OCI-LY7 (cell line): ENCODE results near the gene COL9A3. TPM values are rescaled to one million over a fixed set of nuclear protein-coding genes. Genes with fewer than 3 reads are reported as not detected.

ENCODE experiments used
- BruUV-seq: library from RNA; stranded (reverse); fragments of 400-500 nt; replicated peaks from 2 replicates; lab custom pipeline; 2021; lab: Mats Ljungman, UMichigan
- CTCF ChIA-PET: fragments of 300-600 bp; sonication (Branson Sonifier 250); formaldehyde crosslinking; loops from one replicate; lab custom pipeline; 2022; ENCODE audit warnings: antibody characterized with exemption; ENCODE audit not compliant: unreplicated experiment; lab: Charles Lee
- POLR2A ChIA-PET: fragments of 300-600 bp; sonication (Branson Sonifier 250); formaldehyde crosslinking; loops from one replicate; lab custom pipeline; 2022; ENCODE audit warnings: antibody characterized with exemption; lab: Charles Lee
- DNase-seq: peaks from one replicate; pipeline ENCODE4 v3.0.0-alpha.2; 2015; ENCODE audit warnings: low spot score
- H2AFZ ChIP-seq: fragments of 200-600 bp; sonication (generic), shearing (Covaris generic); 2 replicates; pipeline ENCODE4 v1.6.1; 2014; ENCODE audit warnings: mild to moderate bottlenecking, antibody characterized with exemption, low read length, moderate library complexity
- H3K27ac ChIP-seq: fragments of 200-600 bp; sonication (generic); 2 replicates; pipeline ENCODE4 v1.5.1; 2014; ENCODE audit warnings: mixed run types, low read depth, mild to moderate bottlenecking, moderate library complexity, low read length, inconsistent platforms; ENCODE audit not compliant: poor library complexity, severe bottlenecking
- H3K36me3 ChIP-seq: fragments of 200-600 bp; sonication (generic); 2 replicates; pipeline ENCODE4 v1.6.1; 2014; ENCODE audit warnings: mild to moderate bottlenecking, antibody characterized with exemption, low read length, moderate library complexity, mixed read lengths; ENCODE audit not compliant: insufficient read depth
- H3K4me1 ChIP-seq: fragments of 200-600 bp; sonication (generic); 2 replicates; pipeline ENCODE4 v1.5.1; 2014; ENCODE audit warnings: mild to moderate bottlenecking, low read length; ENCODE audit not compliant: insufficient read depth, poor library complexity, severe bottlenecking
- H3K4me2 ChIP-seq: fragments of 200-600 bp; sonication (generic); 2 replicates; pipeline ENCODE4 v1.6.1; 2014; ENCODE audit warnings: mild to moderate bottlenecking, low read length
- H3K4me3 ChIP-seq: fragments of 200-600 bp; sonication (generic); 2 replicates; pipeline ENCODE4 v1.5.1; 2014; ENCODE audit warnings: mild to moderate bottlenecking, low read depth, low read length; ENCODE audit not compliant: poor library complexity, severe bottlenecking
- H3K79me2 ChIP-seq: fragments of 200-600 bp; sonication (generic); 2 replicates; pipeline ENCODE4 v1.6.1; 2016; ENCODE audit warnings: low read depth, mild to moderate bottlenecking, low read length, moderate library complexity, mixed read lengths; ENCODE audit not compliant: insufficient read depth
- H3K9me2 ChIP-seq: fragments of 200-600 bp; sonication (generic); 2 replicates; pipeline ENCODE4 v1.6.1; 2016; ENCODE audit warnings: mild to moderate bottlenecking, low read length, mixed read lengths; ENCODE audit not compliant: insufficient read depth
- H3K9me3 ChIP-seq: fragments of 200-600 bp; sonication (generic); 2 replicates; pipeline ENCODE4 v1.6.1; 2014; ENCODE audit warnings: mild to moderate bottlenecking, mixed run types, low read length, mixed read lengths
- H4K20me1 ChIP-seq: fragments of 200-600 bp; sonication (generic); 2 replicates; pipeline ENCODE4 v1.6.1; 2014; ENCODE audit warnings: mild to moderate bottlenecking, antibody characterized with exemption, low read length, moderate library complexity, mixed read lengths; ENCODE audit not compliant: insufficient read depth
- CTCF ChIP-seq: fragments of 200-600 bp; sonication (generic); conservative IDR thresholded peaks from 2 replicates; pipeline ENCODE4 v1.5.1; 2014; ENCODE audit warnings: mild to moderate bottlenecking, antibody characterized with exemption, low read length, moderate library complexity, mixed read lengths
- EZH2phosphoT487 ChIP-seq: fragments of 200-600 bp; sonication (generic); IDR thresholded peaks from 2 replicates; pipeline ENCODE4 v1.6.1; 2018; ENCODE audit warnings: low read depth, borderline replicate concordance, mild to moderate bottlenecking, mixed run types, antibody characterized with exemption, low read length, moderate library complexity, mixed read lengths
- intact Hi-C: fragments of 100-400 bp; cut with micrococcal nuclease; formaldehyde crosslinking; loops from one replicate; pipeline ENCODE4 v1.10.0; 2022; ENCODE audit not compliant: unreplicated experiment
- total RNA-seq, 2 experiments: library from RNA; depleted of rRNA in 1 of 2; stranded (reverse); fragments of >200 nt in 1 of 2; shearing (Covaris generic) in 1 of 2; gene quantifications; 2 replicates each; pipeline ENCODE4 v1.2.3, GENCODE V29; 2014 to 2022

The COL9A3 gene
- total RNA-seq, 2 experiments from 2014 or later, result 1.7 to 5.2 TPM

GRCh38 chr20:62771396-62772102 is 45.3 kb upstream of the COL9A3 start:
- no peak for DNase-seq
- Histone ChIP-seq H3K4me3 (no peak overlapping the region), H3K4me2 (no peak overlapping the region), H3K4me1 (peaks cover 37% of the 10 kb centered on the region), H4K20me1 (no peaks in the 10 kb centered on the region), H3K9me2 (no peaks in the 10 kb centered on the region), H3K36me3 (no peaks in the 10 kb centered on the region), H3K27ac (no peak overlapping the region), H3K79me2 (no peaks in the 10 kb centered on the region), H3K9me3 (no peaks in the 10 kb centered on the region), H2AFZ (no peak overlapping the region)
- BruUV-seq, result no TSS peak
- intact Hi-C loops, result no loop called here
- TF ChIP-seq CTCF, result no peak
- ChIA-PET POLR2A (interaction anchor here (0.6 kb wide), 1 partner anchor 52 kb away, joined by 5 read pairs; no protein-coding TSS in a partner anchor), CTCF (no interaction called here)

GRCh38 chr20:62772103-62772611 is 44.7 kb upstream of the COL9A3 start:
- H4K20me1 ChIP-seq, result no peaks in the 10 kb centered on the region
- ChIA-PET CTCF (no interaction called here), POLR2A (no interaction called here)
- BruUV-seq, result no TSS peak
- H3K4me2 ChIP-seq, result no peak overlapping the region
- H3K36me3 ChIP-seq, result no peaks in the 10 kb centered on the region
- H3K4me1 ChIP-seq, result peaks cover 42% of the 10 kb centered on the region
- no peak for TF ChIP-seq CTCF
- no peak for TF ChIP-seq EZH2phosphoT487
- H2AFZ ChIP-seq, result no peak overlapping the region
- DNase-seq, result no peak
- no peak overlapping the region for H3K27ac ChIP-seq
- no peaks in the 10 kb centered on the region for H3K79me2 ChIP-seq
- intact Hi-C loops, result no loop called here
- H3K9me2 ChIP-seq, result no peaks in the 10 kb centered on the region
- no peak overlapping the region for H3K4me3 ChIP-seq
- H3K9me3 ChIP-seq, result no peaks in the 10 kb centered on the region

- POLR2A ChIA-PET, result no interaction called here
- peaks cover 46% of the 10 kb centered on the region for H3K4me1 ChIP-seq
- H2AFZ ChIP-seq, result no peak overlapping the region
- H3K27ac ChIP-seq, result no peak overlapping the region
- no peak for DNase-seq
- no peaks in the 10 kb centered on the region for H3K9me3 ChIP-seq
- H3K79me2 ChIP-seq, result no peaks in the 10 kb centered on the region
- H3K36me3 ChIP-seq, result no peaks in the 10 kb centered on the region
- intact Hi-C loops, result no loop called here
- CTCF ChIA-PET, result no interaction called here
- no peaks in the 10 kb centered on the region for H3K9me2 ChIP-seq
- no peaks in the 10 kb centered on the region for H4K20me1 ChIP-seq
- BruUV-seq, result no TSS peak
- no peak overlapping the region for H3K4me2 ChIP-seq
- no peak overlapping the region for H3K4me3 ChIP-seq
- TF ChIP-seq EZH2phosphoT487 (no peak), CTCF (no peak)
Observed at GRCh38 chr20:62772619-62772989, 44.2 kb upstream of the COL9A3 start.
